ENCODE measurements around the gene ZNF765.
"Not testable (repeated sequence)": the region's sequence is repeated elsewhere in the genome, so short reads cannot be mapped to it uniquely, and the experiment has no call there.

The ZNF765 gene

DNA sequence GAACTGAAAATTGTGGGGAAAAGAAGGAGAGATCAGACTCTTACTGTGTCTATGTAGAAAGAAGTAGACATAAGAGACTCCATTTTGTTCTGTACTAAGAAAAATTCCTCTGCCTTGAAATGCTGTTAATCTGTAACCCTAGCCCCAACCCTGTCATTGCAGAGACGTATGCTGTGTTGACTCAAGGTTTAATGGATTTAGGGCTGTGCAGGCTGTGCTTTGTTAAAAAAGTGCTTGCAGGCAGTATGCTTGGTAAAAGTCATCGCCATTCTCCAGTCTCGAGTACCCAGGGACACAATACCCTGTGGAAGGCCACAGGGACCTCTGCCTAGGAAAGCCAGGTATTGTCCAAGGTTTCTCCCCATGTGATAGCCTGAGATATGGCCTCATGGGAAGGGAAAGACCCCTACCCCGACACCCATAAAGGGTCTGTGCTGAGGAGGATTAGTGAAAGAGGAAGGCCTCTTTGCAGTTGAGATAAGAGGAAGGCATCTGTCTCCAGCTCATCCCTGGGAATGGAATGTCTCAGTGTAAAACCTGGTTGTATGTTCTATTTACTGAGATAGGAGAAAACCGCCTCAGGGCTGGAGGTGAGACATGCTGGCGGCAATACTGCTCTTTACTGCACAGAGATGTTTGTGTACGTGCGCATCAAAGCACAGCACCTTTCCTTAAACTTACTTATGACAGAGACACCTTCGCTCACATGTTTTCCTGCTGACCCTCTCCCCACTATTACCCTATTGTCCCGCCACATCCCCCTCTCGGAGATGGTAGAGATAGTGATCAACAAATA is 25.8 kb downstream of the ZNF765 start:
- DNase-seq (ENCODE audit: low read depth in 2 of 2): not testable (repeated sequence)

DNA sequence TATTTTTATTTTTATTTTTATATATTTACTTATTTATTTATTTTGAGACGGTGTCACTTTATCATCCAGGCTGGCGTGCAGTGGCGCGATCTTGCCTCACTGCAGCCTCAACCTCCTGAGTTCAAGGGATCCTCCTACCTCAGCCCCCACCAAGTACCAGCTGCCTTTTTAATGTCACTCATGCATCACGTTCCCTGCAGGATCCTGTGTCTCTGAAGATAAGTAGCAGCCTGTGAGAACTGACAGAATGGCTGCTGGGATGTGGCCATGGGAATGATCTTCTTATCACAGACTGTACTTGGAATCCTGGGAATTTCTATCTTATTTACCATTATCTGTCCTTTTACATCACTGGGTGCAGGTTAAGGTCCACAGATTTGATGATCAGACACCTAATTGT is 27.6 kb downstream of the ZNF765 start:
- DNase-seq (ENCODE audit: low read depth in 2 of 2): no peak

DNA sequence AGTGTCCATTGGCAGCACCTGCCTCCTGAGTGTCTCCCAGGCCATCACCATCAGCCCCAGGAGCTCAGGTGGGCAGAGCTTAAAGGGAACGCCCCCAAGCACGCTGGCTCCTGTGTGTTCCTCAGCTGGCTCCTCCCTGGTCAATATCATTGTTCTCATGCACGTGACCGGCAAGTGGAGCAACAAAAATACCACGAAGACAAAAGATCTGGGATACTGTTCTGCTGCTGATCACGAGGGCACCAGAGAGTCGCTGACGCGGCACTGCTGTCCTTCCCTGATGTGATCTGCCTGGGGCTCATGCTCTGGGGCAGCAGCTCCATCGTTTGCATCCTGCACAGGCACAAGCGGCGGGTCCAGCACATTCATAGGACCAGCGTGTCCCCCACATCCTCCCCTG is 28.1 kb downstream of the ZNF765 start:
- not testable (repeated sequence) for DNase-seq (ENCODE audit: low read depth in 2 of 2)

GRCh38 chr19:53423680-53424079 is 28.7 kb downstream of the ZNF765 start:
- DNase-seq (ENCODE audit: low read depth in 2 of 2): not testable (repeated sequence)

DNA sequence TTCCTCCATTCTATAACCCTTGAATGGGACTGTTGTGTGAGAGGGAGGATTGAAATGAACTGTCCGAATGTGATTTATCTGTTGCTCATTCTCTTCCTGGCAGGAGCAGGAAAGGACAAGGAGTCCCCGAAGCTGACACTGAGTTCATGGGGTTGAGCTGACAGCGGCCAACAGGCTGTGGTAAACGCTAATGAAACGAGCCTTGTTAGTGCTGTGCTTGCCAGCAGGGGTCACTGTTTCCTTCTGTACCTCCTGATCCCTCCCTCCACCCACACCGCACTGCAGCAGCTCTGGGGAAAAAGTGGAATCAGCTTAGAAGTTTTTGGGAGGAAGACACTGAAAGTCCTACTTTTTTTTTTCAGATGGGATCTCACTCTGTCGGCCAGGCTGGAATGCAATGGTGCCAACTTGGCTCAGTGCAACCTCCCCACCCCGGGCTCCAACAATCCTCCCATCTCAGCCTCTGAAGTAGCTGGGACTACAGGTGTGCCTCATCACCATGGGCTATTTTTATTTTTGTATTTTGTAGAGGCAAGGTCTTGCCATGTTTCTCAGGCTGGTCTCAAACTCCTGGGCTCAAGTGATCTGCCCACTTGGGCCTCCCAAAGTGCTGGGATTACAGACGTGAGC is 30.1 kb downstream of the ZNF765 start:
- DNase-seq (ENCODE audit: low read depth in 2 of 2): peak; percentile 28 to 57

DNA sequence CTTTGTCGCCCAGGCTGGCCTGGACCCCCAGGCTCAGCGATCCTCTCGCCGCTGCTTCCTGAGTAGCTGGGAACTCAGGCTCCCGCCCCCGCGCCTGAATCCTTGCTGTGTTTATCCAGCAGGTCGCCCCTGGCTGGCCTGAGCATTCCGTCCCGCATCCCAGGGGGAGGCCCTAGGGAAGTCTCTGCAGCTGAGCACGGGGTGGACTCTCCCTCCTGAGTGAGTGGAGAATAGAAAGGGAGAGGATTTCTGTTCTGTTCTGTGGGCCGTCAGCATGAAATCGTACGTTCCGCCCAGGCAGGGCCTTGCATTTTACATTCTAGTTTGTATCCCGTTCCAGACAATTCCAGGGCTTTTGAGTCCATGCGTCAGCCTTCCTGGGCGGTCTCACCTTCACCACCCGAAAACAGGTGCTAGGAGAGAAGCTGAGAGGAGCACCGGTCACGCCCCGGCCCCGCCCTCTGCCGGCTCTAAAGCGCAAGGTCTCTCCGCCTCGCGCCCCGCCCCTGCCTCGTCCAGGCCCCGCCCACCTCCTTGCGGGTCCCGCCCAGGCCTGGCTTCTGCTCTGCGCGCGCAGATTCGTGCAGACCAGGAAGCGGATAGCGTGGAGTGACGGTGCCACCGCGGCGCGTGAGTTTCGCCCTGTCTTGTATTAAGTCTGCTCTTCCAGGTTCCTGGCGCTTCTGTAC is 36.6 kb downstream of the ZNF765 start, which contains the start of gene ZNF761:
Gene ZNF761, plus strand, starts transcription at position 586 of the 689 bp plus-strand sequence. CDS start 15,285 bp downstream, outside the sequence.
- DNase-seq (ENCODE audit: low read depth in 2 of 2): peak; percentile 88 to 97

- peak in 1 of 2 donors; percentile 10 for DNase-seq (ENCODE audit: low read depth in 2 of 2)
Measured at GRCh38 chr19:53432088-53432661, 37.2 kb downstream of the ZNF765 start.

DNA sequence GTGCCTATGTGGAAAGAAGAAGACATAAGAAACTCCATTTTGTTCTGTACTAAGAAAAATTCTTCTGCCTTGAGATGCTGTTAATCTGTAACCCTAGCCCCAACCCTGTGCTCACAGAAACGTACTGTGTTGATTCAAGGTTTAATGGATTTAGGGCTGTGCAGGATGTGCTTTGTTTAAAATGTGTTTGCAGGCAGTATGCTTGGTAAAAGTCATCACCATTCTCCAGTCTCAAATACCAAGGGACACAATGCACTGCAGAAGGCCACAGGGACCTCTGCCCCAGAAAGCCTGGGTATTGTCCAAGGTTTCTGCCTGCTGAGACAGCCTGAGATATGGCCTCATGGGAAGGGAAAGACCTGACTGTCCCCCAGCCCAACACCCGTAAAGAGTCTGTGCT is 48.9 kb downstream of the ZNF765 start:
- DNase-seq (ENCODE audit: low read depth in 2 of 2): not testable (repeated sequence)

- DNase-seq (ENCODE audit: low read depth in 2 of 2): not testable (repeated sequence)
Measured at GRCh38 chr19:53447196-53447595, 52.2 kb downstream of the ZNF765 start.

GRCh38 chr19:53455828-53456227 is 60.9 kb downstream of the ZNF765 start:
- no peak for DNase-seq (ENCODE audit: low read depth in 2 of 2)

DNA sequence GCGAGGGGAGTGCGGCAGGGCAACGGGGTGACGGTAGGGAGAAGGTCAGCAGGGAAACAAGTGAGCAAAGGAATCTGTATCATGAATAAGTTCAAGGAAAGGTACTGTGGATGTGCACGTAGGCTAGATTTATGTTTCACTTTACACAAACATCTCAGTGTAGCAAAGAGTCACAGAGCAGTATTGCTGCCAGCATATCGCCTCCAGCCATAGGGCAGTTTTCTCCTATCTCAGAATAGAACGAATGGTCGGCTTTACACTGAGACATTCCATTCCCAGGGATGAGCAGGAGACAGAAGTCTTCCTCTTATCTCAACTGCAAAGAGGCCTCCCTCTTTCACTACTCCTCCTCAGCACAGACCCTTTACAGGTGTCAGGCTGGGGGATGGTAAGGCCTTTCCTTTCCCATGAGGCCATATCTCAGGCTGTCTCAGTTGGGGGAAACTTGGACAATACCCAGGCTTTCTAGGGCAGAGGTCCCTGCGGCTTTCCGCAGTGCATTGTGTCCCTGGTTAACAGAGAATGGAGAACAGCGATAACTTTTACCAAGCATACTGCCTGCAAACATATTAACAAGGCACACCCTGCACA is 65.3 kb downstream of the ZNF765 start:
- not testable (repeated sequence) for DNase-seq (ENCODE audit: low read depth in 2 of 2)

GRCh38 chr19:53461866-53462265 is 66.9 kb downstream of the ZNF765 start:
- DNase-seq (ENCODE audit: low read depth in 2 of 2): no peak

DNA sequence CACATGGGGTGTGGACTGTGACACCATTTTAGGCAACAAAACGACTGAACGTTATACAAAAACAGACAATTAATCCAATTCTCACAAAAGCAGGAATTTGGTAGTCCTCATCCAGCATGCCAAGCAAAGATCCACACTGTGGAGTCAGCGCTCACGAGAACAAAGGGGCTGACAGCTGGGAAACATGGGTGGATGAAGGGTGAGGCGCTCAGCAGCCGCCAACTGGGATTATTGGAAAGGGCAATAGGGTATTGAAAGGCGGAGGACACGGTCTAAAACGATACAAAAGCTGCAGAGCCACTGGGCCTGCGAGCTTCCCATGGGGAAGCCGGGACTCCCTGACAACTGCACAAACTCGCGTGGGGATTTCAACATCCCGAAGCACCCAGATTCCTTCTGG is 67.9 kb downstream of the ZNF765 start:
- DNase-seq (ENCODE audit: low read depth in 2 of 2): no peak

DNA sequence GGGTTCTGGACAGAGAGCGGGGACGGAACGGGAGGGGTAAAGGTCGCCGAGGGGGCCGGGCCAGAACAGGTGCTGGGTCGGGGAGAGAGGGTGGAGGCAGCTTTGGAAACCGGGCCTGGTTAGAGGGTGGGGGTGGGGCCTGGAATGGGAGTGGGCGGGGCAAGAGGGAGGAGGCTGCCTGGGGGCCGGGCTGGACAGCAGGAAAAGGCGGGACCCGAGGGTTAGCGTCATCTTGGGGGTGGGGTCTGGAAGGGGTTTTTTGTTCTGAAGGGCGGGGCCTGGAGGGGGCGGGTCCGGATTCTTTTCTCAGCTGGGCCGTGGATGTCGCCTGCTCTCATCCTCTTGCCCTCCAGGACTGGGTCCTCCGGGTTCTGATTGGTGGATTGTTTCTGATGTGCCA is 68.3 kb downstream of the ZNF765 start:
- DNase-seq (ENCODE audit: low read depth in 2 of 2): no peak

DNA sequence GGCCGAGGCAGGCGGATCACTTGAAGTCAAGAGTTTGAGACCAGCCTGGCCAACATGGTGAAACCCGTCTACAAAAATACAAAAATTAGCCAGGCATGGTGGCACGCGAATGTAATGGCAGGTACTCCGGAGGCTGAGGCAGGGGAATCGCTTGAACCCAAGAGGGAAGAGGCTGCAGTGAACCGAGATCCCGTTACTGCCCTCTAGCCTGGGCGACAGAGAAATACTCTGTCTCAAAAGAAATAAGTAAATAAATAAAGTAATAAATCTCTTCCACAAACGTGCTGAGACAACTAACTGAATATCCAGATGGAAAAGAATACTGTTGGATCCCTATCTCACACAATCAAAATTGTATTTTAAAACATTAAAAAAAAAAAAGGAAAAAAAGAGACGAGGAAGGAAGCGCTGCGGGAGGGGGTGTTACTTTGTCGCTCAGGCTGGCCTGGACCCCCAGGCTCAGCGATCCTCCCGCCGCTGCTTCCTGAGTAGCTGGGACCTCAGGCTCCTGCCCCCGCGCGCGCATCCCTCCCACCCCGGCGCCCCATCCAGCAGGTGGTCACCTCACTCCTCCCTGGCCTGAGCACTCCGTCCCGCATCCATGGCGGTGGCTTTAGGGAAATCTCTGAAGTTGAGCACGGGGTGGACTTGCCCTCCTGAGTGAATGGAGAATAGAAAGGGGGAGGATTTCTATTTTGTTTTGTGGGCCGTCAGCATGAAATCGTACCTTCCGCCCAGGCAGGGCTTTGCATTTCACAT is 72.0 kb downstream of the ZNF765 start:
- DNase-seq (ENCODE audit: low read depth in 2 of 2): no peak

DNA sequence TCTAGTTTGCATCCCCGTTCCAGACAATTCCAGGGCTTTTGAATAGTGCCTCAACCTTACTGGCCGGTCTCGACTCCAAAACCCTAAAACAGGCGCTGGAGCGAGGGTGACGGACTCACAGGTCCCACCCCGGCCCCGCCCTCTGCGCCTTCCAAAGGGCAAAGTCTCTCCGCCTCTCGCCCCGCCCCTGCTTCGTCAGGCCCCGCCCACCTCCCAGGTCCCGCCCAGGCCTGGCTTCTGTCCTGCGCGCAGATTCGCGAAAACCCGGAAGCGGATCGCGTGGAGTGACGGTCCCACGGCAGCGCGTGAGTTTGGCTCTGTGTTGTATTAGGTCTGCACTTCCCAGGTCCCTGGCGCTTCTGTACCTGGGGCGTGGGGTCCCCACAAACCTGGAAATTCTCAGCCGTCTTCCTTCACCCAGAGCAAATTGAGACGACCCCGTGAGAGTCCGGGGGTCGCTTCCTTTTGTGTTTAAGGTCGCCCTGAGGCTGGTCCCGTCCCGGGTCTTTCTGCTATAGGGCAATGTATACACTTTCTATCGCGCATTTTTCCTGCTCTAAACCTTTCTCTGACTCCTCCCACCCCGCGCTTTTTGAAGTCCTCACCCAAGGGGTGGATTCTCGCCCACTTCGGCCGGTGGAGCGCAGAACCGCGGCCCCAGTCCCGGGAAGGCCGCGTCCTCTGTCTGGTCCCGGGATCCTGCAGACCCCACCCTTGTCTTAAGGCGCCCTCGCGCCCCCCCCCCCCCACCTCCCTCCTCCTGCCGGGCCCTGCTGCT is 72.7 kb downstream of the ZNF765 start, which contains the start of gene ZNF813:
Gene ZNF813, plus strand, starts transcription at position 249 of the 778 bp plus-strand sequence. CDS start 16,090 bp downstream, outside the sequence.
- peak; percentile 88 to 95 for DNase-seq (ENCODE audit: low read depth in 2 of 2)

GRCh38 chr19:53468628-53469027 is 73.7 kb downstream of the ZNF765 start:
- not testable (repeated sequence) for DNase-seq (ENCODE audit: low read depth in 2 of 2)

GRCh38 chr19:53471916-53472315 is 77.0 kb downstream of the ZNF765 start:
- DNase-seq (ENCODE audit: low read depth in 2 of 2): no peak

DNA sequence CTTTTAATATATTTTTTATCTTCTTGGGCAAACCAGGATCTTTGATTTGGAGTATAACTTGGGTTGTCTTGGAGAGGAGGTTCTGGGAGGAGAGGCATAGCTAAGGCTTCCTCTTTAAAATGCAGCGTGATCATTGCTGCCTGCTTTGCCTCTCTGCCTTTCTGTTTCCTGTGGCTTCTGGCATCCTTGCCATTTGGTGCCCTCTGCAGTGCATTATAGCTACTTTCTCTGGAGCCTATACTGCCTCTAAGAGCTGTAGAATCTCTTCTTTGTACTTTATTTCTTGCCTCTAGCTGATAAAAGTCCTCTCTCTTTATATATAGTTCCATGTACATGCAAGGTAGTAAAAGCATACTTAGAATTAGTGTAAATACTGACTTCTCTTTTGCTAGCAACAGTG is 79.9 kb downstream of the ZNF765 start:
- DNase-seq (ENCODE audit: low read depth in 2 of 2): not testable (repeated sequence)

DNA sequence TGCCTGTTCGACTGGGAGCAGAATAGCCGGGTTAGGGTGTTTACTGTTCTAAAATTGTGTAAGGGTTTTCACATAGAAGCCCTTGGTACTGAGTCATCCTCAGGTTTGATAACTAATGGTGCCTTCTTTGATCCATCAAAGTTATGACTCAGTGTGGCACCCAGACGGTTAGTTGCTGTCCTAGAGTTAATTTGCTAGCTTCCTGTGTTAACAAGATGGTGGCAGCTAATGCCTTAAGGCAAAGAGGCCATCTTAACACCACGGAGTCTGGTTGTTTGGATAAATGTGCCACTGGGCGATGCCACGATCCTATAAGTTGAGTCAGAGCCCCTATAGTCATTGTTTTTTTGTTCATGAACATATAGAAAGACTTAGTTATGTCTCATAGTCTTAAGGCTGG is 80.5 kb downstream of the ZNF765 start:
- not testable (repeated sequence) for DNase-seq (ENCODE audit: low read depth in 2 of 2)
